GM23338 (cell line): Measurements from ENCODE around the gene DAAM1. TPM values are rescaled to one million over a fixed set of nuclear protein-coding genes. Genes with fewer than 3 reads are reported as not detected.

Experiments used
- ATAC-seq: fragments of 200-7000 bp; cut with Tn5 transposase; 3 replicates; pipeline ENCODE4 v1.9.1; 2020
- DNase-seq: peaks from one replicate; pipeline ENCODE4 v3.0.0-alpha.2; 2015; ENCODE audit warnings: low spot score
- H2AFZ ChIP-seq: fragments of 200-600 bp; sonication (generic); 2 replicates; pipeline ENCODE4 v1.8.0; 2016; ENCODE audit warnings: antibody characterized with exemption, mild to moderate bottlenecking, moderate library complexity
- H3F3A ChIP-seq: fragments of 200-600 bp; sonication (generic); replicated peaks from 2 replicates; pipeline ENCODE4 v1.8.0; 2017; ENCODE audit warnings: antibody characterized with exemption, mixed run types, low read depth
- H3K27ac ChIP-seq: fragments of 200-600 bp; sonication (generic); 2 replicates; pipeline ENCODE4 v1.6.1; 2016; ENCODE audit warnings: low read depth
- H3K27me3 ChIP-seq: fragments of 200-600 bp; sonication (generic); 2 replicates; pipeline ENCODE4 v1.8.0; 2016; ENCODE audit warnings: mild to moderate bottlenecking, mixed run types, moderate library complexity; ENCODE audit not compliant: insufficient read depth
- H3K36me3 ChIP-seq: fragments of 200-600 bp; sonication (generic); 2 replicates; pipeline ENCODE4 v1.8.0; 2016; ENCODE audit warnings: mild to moderate bottlenecking; ENCODE audit not compliant: insufficient read depth
- H3K4me1 ChIP-seq: fragments of 200-600 bp; sonication (generic); 2 replicates; pipeline ENCODE4 v1.8.0; 2016; ENCODE audit warnings: mild to moderate bottlenecking, moderate library complexity; ENCODE audit not compliant: insufficient read depth
- H3K4me2 ChIP-seq: fragments of 200-600 bp; sonication (generic); 2 replicates; pipeline ENCODE4 v1.7.1; 2017; ENCODE audit warnings: mixed run types
- H3K4me3 ChIP-seq: fragments of 200-600 bp; sonication (generic); 2 replicates; pipeline ENCODE4 v1.6.1; 2016; ENCODE audit warnings: mixed run types
- H3K79me2 ChIP-seq: fragments of 200-600 bp; sonication (generic); replicated peaks from 2 replicates; pipeline ENCODE4 v1.8.0; 2017; ENCODE audit warnings: mild to moderate bottlenecking; ENCODE audit not compliant: insufficient read depth
- H3K9me2 ChIP-seq: fragments of 200-600 bp; sonication (generic); 2 replicates; pipeline ENCODE4 v1.8.0; 2017; ENCODE audit not compliant: insufficient read depth
- H4K20me1 ChIP-seq: fragments of 200-600 bp; sonication (generic); replicated peaks from 2 replicates; pipeline ENCODE4 v1.8.0; 2017; ENCODE audit warnings: mild to moderate bottlenecking; ENCODE audit not compliant: insufficient read depth
- H3K27ac Mint-ChIP-seq: 2 replicates; pipeline ENCODE4 v1.8.0; 2020; ENCODE audit warnings: inconsistent platforms, mild to moderate bottlenecking, moderate library complexity, mixed read lengths
- H3K27me3 Mint-ChIP-seq: 3 replicates; pipeline ENCODE4 v1.8.0; 2022; ENCODE audit warnings: low read depth, mild to moderate bottlenecking, moderate library complexity, mixed read lengths, inconsistent platforms; ENCODE audit not compliant: insufficient read depth, poor library complexity
- H3K36me3 Mint-ChIP-seq: 3 replicates; pipeline ENCODE4 v1.8.0; 2021; ENCODE audit warnings: low read depth, mild to moderate bottlenecking, inconsistent platforms, moderate library complexity, mixed read lengths
- H3K4me1 Mint-ChIP-seq: 3 replicates; pipeline ENCODE4 v1.8.0; 2020; ENCODE audit warnings: mild to moderate bottlenecking, inconsistent platforms, mixed read lengths
- H3K4me3 Mint-ChIP-seq: 3 replicates; pipeline ENCODE4 v1.8.0; 2021; ENCODE audit warnings: moderate library complexity, mild to moderate bottlenecking, inconsistent platforms, mixed read lengths
- H3K9me3 Mint-ChIP-seq: 3 replicates; pipeline ENCODE4 v1.8.0; 2020; ENCODE audit warnings: moderate library complexity, mild to moderate bottlenecking, inconsistent platforms, mixed read lengths
- CREB1 ChIP-seq: fragments of 250-450 bp; sonication (Bioruptor Pico); IDR thresholded peaks from 2 replicates; pipeline ENCODE4 v1.5.0; 2020; ENCODE audit warnings: low read depth, mild to moderate bottlenecking, moderate library complexity
- CTCF ChIP-seq, 2 experiments: fragments of 200-600 bp in 1 of 2; sonication (generic) in 1 of 2; conservative IDR thresholded peaks; 2 replicates each; pipeline versions ENCODE4 v1.5.1 to v1.6.1; 2016 to 2017; ENCODE audit warnings: antibody characterized with exemption in 2 of 2, low read depth in 2 of 2, mild to moderate bottlenecking in 2 of 2, moderate library complexity in 1 of 2
- ETS1 ChIP-seq: IDR thresholded peaks from 2 replicates; pipeline ENCODE4 v1.6.1; 2016; ENCODE audit warnings: antibody characterized with exemption
- EZH2 ChIP-seq: fragments of 200-600 bp; sonication (generic); IDR thresholded peaks from one replicate; pipeline ENCODE4 v1.8.0; 2017; ENCODE audit warnings: antibody characterized with exemption, mild to moderate bottlenecking, low read depth; ENCODE audit not compliant: unreplicated experiment
- EZH2phosphoT487 ChIP-seq: fragments of 200-600 bp; sonication (generic); IDR thresholded peaks from one replicate; pipeline ENCODE4 v1.8.1; 2018; ENCODE audit warnings: antibody characterized with exemption; ENCODE audit not compliant: unreplicated experiment
- JUNB ChIP-seq: IDR thresholded peaks from one replicate; pipeline ENCODE4 v1.6.1; 2016; ENCODE audit warnings: antibody characterized with exemption; ENCODE audit not compliant: unreplicated experiment
- POLR2AphosphoS5 ChIP-seq: IDR thresholded peaks from 2 replicates; pipeline ENCODE4 v1.6.1; 2016; ENCODE audit warnings: antibody characterized with exemption, low read depth
- ZNF114 ChIP-seq: fragments of 250-450 bp; sonication (Bioruptor Pico); IDR thresholded peaks from 2 replicates; pipeline ENCODE4 v1.5.0; 2020; ENCODE audit warnings: mild to moderate bottlenecking, moderate library complexity
- ZNF331 ChIP-seq: fragments of 250-450 bp; sonication (Bioruptor Pico); IDR thresholded peaks from 2 replicates; pipeline ENCODE4 v1.5.0; 2020; ENCODE audit warnings: low read depth, mild to moderate bottlenecking, moderate library complexity
- ZNF462 ChIP-seq: fragments of 250-450 bp; sonication (Bioruptor Pico); IDR thresholded peaks from 2 replicates; pipeline ENCODE4 v1.5.0; 2020; ENCODE audit warnings: mild to moderate bottlenecking, moderate library complexity
- polyA plus RNA-seq: library from polyadenylated mRNA; unstranded; fragments of >200 nt; fragmentation: Nextera tagmentation; extraction: Ambion mirVana; gene quantifications from 2 replicates; pipeline ENCODE4 v1.2.1, GENCODE V29; 2016
- total RNA-seq: library from RNA; depleted of rRNA; stranded (reverse); fragments of >200 nt; shearing (Covaris generic); gene quantifications from 2 replicates; pipeline ENCODE4 v1.2.3, GENCODE V29; 2014

Gene DAAM1
- total and polyA plus RNA-seq, 2 experiments from 2014 or later = 36.3 to 42.1 TPM

- TF ChIP-seq ETS1 = no peak
- TF ChIP-seq CTCF (conservative IDR thresholded peaks at IDR 0.05; ENCODE audit: low read depth in 2 of 2) = no peak
- no peak for TF ChIP-seq EZH2phosphoT487
- no peak for TF ChIP-seq EZH2
- TF ChIP-seq ZNF331 (CRISPR knock-in tag) = no peak
- no peak for TF ChIP-seq CREB1 (CRISPR knock-in tag)
- TF ChIP-seq ZNF114 (CRISPR knock-in tag) = no peak
- TF ChIP-seq POLR2AphosphoS5 = no peak
- no peak for TF ChIP-seq JUNB
Measured at GRCh38 chr14:59352961-59353360, 164.5 kb downstream of the DAAM1 start (continued).

DNA sequence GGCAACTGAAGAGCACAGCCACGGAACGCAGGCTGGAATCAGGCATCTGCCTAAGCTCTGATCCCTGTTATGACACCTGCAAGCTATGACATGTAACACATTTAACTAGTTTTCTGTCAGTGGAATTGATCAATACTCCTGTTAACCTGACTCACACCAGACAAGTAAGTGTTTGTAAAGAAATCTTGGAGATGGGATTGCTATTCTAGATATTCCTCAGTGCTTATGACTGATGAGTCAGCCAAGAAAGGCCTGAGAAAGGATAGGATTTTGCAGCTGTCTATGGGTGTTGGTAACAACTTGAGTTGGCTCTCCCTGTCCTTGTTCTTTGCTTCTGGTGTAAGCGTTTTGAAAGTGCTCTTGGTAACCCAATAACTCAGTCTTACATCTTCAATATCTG is 166.2 kb downstream of the DAAM1 start:
- H3K36me3 Mint-ChIP-seq = peaks cover 9% of the 10 kb centered on the region; the same call in 2 of the 3 replicates
- no peak overlapping the region for H3K4me2 ChIP-seq
- TF ChIP-seq ZNF462 (CRISPR knock-in tag) (no peak), JUNB (no peak), CTCF (conservative IDR thresholded peaks at IDR 0.05; ENCODE audit: low read depth in 2 of 2) (no peak), POLR2AphosphoS5 (no peak), ZNF331 (CRISPR knock-in tag) (no peak), EZH2phosphoT487 (no peak)

More for the DNA sequence above, 166.2 kb downstream of the DAAM1 start:
- no peak overlapping the region for H3K4me3 Mint-ChIP-seq
- no peak overlapping the region for H3K27ac Mint-ChIP-seq
- Histone ChIP-seq H3K4me3 (no peak overlapping the region), H3K27ac (no peak overlapping the region), H3K79me2 (no peaks in the 10 kb centered on the region), H2AFZ (no peak overlapping the region), H3F3A (no peaks in the 10 kb centered on the region), H3K9me2 (no peaks in the 10 kb centered on the region), H3K4me1 (peaks cover 7% of the 10 kb centered on the region; the same call in 1 of the 2 replicates), H3K27me3 (no peaks in the 10 kb centered on the region), H3K36me3 (no peaks in the 10 kb centered on the region), H4K20me1 (no peaks in the 10 kb centered on the region)
- H3K27me3 Mint-ChIP-seq = no peaks in the 10 kb centered on the region
- no peak for ATAC-seq
- DNase-seq = no peak
- peaks cover 15% of the 10 kb centered on the region; the same call in 2 of the 3 replicates for H3K4me1 Mint-ChIP-seq
- no peaks in the 10 kb centered on the region for H3K9me3 Mint-ChIP-seq
